ENCODE results near the gene CCL14. TPM values are rescaled to one million over a fixed set of nuclear protein-coding genes. Genes with fewer than 3 reads are reported as not detected.

CCL14 gene
- total and polyA plus RNA-seq, 2 of the 13 experiments (the other 11 are each of a cell fraction or from before 2014, with no cell fraction given): 1.1 to 1.7 TPM

- 0 out of 2 replicates have a peak, but pooled peaks have one; percentile 40 for TF ChIP-seq BCL6 (CRISPR knock-in tag; IDR thresholded peaks at IDR 0.05)
- 0 out of 2 replicates have a peak, but pooled peaks have one; percentile 22 for TF ChIP-seq ZSCAN21 (CRISPR knock-in tag; IDR thresholded peaks at IDR 0.05; ENCODE audit: borderline replicate concordance)
- TF ChIP-seq ZNF687 (CRISPR knock-in tag; IDR thresholded peaks at IDR 0.05): peak; percentile 54; the same call in 1 of the 2 replicates
- TF ChIP-seq FOXA3 (CRISPR knock-in tag; IDR thresholded peaks at IDR 0.05): peak; percentile 65; the same call in 1 of the 2 replicates
- TF ChIP-seq STAG1 (CRISPR knock-in tag; IDR thresholded peaks at IDR 0.05): peak; percentile 40; the same call in 1 of the 2 replicates
- TF ChIP-seq EED (CRISPR knock-in tag; IDR thresholded peaks at IDR 0.05): no peak
- 0 out of 2 replicates have a peak, but pooled peaks have one; percentile 7 for TF ChIP-seq EHMT2 (IDR thresholded peaks at IDR 0.05; ENCODE audit: borderline replicate concordance, low read depth, low read length)
- no peak for TF ChIP-seq PITX1 (CRISPR knock-in tag; IDR thresholded peaks at IDR 0.05)
- peak; percentile 52 for TF ChIP-seq POLR2AphosphoS5 (IDR thresholded peaks at IDR 0.05; ENCODE audit: low read depth, low read length)
- peak; percentile 28; the same call in 1 of the 2 replicates for TF ChIP-seq SPEN (CRISPR knock-in tag; IDR thresholded peaks at IDR 0.05; ENCODE audit: low read depth)
- TF ChIP-seq KDM1A (CRISPR knock-in tag; IDR thresholded peaks at IDR 0.05): 0 out of 2 replicates have a peak, but pooled peaks have one; percentile 38
- TF ChIP-seq ZNF788 (CRISPR knock-in tag; IDR thresholded peaks at IDR 0.05; ENCODE audit: borderline replicate concordance): 0 out of 2 replicates have a peak, but pooled peaks have one; percentile 11
- no peak for TF ChIP-seq TAF15 (IDR thresholded peaks at IDR 0.05; ENCODE audit: low read depth, low read length, poor library complexity, severe bottlenecking)
- TF ChIP-seq ZNF136 (CRISPR knock-in tag; IDR thresholded peaks at IDR 0.05; ENCODE audit: low read depth): 0 out of 2 replicates have a peak, but pooled peaks have one; percentile 61
- no peak for TF ChIP-seq FOXP1 (IDR thresholded peaks at IDR 0.05)
- 0 out of 2 replicates have a peak, but pooled peaks have one; percentile 21 for TF ChIP-seq FOXP1 (CRISPR knock-in tag; IDR thresholded peaks at IDR 0.05)
- no peak for TF ChIP-seq KLF16 (CRISPR knock-in tag; IDR thresholded peaks at IDR 0.05)
- no peak for TF ChIP-seq FOXA1 (IDR thresholded peaks at IDR 0.05)
- TF ChIP-seq FOXA1 (CRISPR knock-in tag; IDR thresholded peaks at IDR 0.05): peak; percentile 59; the same call in 1 of the 2 replicates
- TF ChIP-seq CTCF (CRISPR knock-in tag; IDR thresholded peaks at IDR 0.05): peak; percentile 58
- peak; percentile 73 for TF ChIP-seq FOXO1 (CRISPR knock-in tag; IDR thresholded peaks at IDR 0.05)
- TF ChIP-seq SKIL (CRISPR knock-in tag; IDR thresholded peaks at IDR 0.05; ENCODE audit: borderline replicate concordance): 0 out of 2 replicates have a peak, but pooled peaks have one; percentile 46
- peak; percentile 74 for TF ChIP-seq ZFX (CRISPR knock-in tag; IDR thresholded peaks at IDR 0.05; ENCODE audit: low read depth)
- TF ChIP-seq KMT2A (CRISPR knock-in tag; IDR thresholded peaks at IDR 0.05): 0 out of 2 replicates have a peak, but pooled peaks have one; percentile 22
- TF ChIP-seq SMC3 (IDR thresholded peaks at IDR 0.05; ENCODE audit: low read length): peak; percentile 11; the same call in 1 of the 2 replicates
Observed at GRCh38 chr17:35981246-35981645, 5.3 kb downstream of the CCL14 start, which contains the start of gene CCL16 (continued).
